ENCODE measurements around the gene TCF7L2.

The TCF7L2 gene

DNA sequence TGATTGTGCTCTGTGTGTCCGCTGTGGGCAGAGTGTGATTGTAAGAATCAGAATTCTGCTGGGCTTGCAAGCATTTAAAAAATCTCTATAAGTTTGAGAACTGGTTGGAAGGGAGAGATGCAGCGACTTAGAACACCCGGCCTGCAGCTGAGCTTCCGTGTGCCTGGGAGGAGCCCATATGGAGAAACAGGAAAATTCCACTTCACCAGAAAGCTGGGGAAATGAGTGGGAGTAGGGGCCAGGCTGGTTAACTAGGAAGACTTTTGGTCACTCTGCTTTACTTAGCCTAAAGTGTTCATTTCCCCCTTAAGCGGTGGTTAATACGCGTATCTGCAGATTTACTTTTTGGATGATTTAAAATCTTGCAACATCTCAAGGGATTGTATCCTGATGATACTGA, 72.2 kb downstream of the TCF7L2 start:
- DNase-seq (ENCODE audit: low read depth in 2 of 2) = no peak

GRCh38 chr10:113023017-113023416, 73.0 kb downstream of the TCF7L2 start:
- no peak for DNase-seq (ENCODE audit: low read depth in 2 of 2)

GRCh38 chr10:113024930-113025329, 74.9 kb downstream of the TCF7L2 start:
- no peak for DNase-seq (ENCODE audit: low read depth in 2 of 2)

GRCh38 chr10:113025487-113025886, 75.4 kb downstream of the TCF7L2 start:
- DNase-seq (ENCODE audit: low read depth in 2 of 2) = no peak

GRCh38 chr10:113026679-113027078, 76.6 kb downstream of the TCF7L2 start:
- DNase-seq (ENCODE audit: low read depth in 2 of 2) = no peak

DNA sequence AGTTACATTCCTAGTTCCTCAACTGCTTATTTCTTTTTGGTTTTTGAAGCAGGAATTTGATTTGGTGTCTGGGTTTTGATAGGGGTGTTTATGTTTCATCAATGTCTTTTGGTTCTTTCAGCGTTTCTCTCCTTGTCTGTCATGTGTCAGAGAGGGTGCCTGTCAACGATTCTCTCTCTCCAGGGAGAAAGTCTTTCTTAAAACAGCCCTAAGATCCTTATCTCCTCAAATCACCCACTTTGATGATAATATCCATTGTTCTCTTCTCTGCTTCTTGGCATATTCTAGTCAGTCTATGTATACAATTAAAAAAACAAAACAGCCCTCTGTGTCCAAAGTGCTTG, 77.2 kb downstream of the TCF7L2 start:
- DNase-seq (ENCODE audit: low read depth in 2 of 2) = no peak

DNA sequence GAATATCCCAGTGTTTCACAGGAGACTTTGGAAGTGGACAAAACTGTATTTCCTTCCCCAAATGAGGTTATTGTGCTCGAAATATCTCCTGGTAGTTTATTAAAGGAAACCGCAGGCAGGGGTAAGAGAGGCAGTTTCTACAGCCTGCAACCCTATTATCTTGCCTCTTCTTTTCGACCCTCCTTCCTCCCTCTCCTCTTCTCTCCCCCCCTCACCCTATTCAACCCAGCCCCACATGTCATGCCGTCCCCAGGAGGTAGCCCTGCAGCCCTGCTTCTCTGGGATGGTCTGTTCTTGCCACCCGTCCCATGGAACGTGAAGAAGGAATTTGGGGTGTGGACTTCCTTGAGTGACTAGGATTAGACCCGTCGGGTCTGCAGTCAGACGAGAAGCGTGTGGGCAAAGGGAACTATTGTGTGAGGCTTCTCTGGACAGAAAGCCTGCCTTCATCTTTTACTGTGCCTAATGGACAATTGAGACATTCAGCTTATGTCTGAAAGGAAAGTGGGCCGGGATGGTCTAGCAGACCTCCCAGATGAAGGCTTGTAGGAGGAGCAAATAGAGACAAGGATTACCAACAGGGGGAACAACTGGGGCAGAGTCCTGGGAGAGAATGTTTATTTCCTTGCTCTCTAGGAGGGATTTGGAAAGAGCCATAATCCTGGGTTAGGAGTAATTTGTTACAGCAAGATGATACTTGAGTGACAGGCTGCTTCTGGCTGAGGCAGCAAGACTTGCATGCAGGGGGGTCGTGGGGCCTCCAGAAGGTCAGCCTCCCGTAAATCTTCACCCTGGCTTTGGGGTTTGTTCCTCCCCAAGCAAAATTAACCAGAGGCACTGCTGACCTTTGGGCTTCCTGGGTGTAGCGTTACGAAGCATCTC, 77.8 kb downstream of the TCF7L2 start:
- no peak for DNase-seq (ENCODE audit: low read depth in 2 of 2)

DNA sequence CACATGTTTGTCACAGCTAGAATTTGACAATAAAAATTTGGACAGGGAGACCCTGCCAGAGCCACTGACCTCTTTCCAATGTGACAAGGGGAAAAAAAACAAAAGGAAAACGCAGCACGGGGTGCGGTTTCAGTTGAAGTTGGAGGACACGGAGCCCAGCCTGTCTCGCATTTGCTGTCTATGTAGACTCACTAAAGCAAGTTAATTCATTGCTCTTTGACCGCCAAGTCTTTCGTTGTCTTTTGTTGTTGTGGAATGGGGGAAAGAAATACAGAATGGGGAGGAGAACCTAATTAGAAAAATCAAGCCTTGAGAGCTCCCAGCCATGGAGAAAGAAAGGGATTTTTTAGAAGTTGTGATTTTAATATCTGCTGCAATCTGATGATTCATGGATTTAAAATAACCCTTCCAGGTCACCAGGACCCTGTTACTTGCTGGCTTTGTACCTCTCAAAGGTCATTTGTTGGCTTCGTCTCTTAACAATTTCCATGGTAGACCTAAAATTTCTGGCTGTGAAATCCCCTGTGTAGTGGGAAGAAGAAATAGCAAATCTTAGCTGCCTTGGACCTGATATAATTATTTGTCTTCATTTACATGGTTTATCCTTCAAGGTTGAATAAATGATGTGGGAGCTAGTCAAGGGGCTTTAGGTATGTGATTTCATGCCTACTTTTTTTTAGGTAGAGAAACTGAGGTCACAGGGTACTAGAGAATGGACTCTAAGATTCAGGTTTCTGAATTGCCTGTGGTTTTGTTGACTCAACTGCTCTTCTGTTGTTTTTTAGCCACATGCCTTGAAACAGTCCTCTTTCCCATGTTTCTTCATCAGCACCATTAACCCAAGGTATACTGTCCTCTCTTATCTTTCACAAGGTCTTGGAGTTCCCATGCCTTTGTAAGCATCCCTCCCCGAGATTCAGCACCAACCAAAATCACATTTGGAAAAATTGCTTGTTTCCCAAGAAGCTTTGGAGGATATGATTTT, 78.7 kb downstream of the TCF7L2 start:
- no peak for DNase-seq (ENCODE audit: low read depth in 2 of 2)

DNA sequence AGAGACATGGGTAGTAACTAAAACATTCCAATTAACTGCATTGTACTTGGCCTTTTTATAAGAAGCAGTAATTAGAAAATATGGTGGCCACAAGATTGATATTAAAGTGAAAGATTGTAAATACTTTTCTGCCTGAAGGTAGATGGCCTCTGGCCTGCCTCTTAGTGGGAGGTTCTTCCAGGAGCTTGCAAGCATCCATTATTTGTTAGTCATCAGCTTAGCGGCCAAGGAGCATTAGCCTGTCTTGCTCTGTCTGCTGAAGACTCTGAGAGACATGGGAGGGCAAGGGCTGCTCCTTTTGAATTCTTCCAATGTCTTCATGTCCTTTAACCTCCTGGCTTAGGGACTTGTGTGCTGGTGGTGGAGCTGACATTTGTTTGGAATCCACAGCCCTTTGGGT, 80.4 kb downstream of the TCF7L2 start:
- DNase-seq (ENCODE audit: low read depth in 2 of 2) = no peak

- DNase-seq (ENCODE audit: low read depth in 2 of 2) = no peak
These were observed 81.1 kb downstream of the TCF7L2 start for GRCh38 chr10:113031147-113031546.

- DNase-seq (ENCODE audit: low read depth in 2 of 2) = no peak
These were observed 83.9 kb downstream of the TCF7L2 start for GRCh38 chr10:113033991-113034390.

- DNase-seq (ENCODE audit: low read depth in 2 of 2) = no peak
These were observed 85.8 kb downstream of the TCF7L2 start for GRCh38 chr10:113035732-113036312.

- no peak for DNase-seq (ENCODE audit: low read depth in 2 of 2)
These were observed 86.6 kb downstream of the TCF7L2 start for GRCh38 chr10:113036619-113037018.

GRCh38 chr10:113037218-113037617, 87.2 kb downstream of the TCF7L2 start:
- no peak for DNase-seq (ENCODE audit: low read depth in 2 of 2)

GRCh38 chr10:113038183-113038582, 88.1 kb downstream of the TCF7L2 start:
- DNase-seq (ENCODE audit: low read depth in 2 of 2) = no peak

DNA sequence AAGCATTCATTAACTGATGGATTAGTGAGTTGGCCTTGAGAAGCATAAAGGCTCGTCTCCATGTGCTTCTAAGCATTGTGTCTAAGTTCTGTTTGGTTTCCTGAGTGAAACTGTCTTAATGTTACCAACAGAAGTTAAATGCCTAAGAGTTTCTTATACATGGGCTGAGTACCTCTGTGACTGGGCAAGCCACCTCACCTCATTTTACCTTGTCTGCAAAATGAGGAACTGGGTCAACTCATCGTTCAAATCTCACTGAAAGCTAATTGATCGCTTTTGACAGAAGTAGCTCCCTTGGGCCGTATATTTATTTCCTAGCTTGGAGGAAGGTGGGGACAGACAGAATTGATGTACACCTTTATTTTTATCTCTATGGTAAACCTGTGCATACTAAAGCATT, 88.9 kb downstream of the TCF7L2 start:
- DNase-seq (ENCODE audit: low read depth in 2 of 2) = no peak

- no peak for DNase-seq (ENCODE audit: low read depth in 2 of 2)
These were observed 91.3 kb downstream of the TCF7L2 start for GRCh38 chr10:113041324-113041723.

DNA sequence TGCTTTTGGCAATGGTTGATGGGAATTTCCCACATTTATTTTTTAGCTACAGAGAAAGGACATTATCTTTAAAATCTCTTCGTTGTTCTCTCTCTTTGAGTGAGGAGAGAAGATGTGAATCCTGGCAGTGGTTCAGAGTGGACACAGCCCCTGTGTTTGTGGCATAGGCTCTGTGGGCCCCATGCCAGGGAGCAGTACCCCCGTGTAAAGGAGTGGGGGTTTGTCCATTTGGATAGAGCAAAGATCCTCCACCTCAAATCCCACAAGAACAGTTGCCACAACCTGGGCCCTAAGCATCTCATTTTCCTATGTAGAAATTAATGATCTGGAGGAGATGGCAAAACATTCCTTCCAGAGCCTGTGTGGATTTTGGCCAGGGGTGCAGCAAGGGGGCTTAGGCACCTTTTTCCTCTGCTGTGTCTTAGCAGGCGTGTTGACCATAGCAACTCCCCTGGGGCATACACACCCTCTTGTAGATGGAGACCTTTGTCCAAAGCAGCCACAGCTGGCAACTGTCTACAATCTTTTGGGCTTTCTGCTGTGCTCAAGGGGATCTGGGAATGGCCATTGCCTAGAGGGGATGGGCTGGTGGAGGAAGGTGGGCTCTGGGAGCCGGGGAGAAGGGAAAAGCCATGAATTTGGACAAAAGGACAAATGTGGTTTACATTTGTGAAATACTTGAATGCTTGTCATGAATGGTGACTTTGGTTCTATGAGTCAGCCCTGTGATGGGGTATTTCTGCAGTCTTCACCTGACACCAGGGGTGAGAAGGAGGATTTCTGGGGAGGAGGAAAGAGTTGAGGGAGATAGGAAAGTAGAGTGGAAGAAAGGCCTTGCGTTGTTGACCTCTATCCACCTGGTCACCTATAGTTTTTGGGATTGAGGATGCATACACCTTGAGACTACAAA, 92.0 kb downstream of the TCF7L2 start:
- no peak for DNase-seq (ENCODE audit: low read depth in 2 of 2)

DNA sequence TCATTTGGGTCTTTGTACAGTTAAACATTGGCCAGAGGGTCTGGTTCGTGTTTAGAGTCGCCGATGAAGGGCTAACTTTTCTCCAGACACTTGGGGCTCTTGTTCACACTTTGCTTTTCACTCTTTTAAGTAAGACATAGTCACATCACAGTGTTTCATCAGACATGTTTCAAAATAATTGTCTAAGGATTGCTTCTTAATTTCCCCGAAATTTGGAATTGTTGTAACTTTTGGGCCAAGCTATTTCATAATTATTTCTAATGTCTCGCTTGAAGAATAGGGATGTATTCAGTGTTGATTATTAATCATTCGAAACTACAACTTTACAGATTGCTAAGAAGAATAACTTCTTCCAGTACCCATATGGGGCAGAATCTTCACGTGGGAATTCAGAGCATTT, 92.8 kb downstream of the TCF7L2 start:
- DNase-seq (ENCODE audit: low read depth in 2 of 2) = no peak

DNA sequence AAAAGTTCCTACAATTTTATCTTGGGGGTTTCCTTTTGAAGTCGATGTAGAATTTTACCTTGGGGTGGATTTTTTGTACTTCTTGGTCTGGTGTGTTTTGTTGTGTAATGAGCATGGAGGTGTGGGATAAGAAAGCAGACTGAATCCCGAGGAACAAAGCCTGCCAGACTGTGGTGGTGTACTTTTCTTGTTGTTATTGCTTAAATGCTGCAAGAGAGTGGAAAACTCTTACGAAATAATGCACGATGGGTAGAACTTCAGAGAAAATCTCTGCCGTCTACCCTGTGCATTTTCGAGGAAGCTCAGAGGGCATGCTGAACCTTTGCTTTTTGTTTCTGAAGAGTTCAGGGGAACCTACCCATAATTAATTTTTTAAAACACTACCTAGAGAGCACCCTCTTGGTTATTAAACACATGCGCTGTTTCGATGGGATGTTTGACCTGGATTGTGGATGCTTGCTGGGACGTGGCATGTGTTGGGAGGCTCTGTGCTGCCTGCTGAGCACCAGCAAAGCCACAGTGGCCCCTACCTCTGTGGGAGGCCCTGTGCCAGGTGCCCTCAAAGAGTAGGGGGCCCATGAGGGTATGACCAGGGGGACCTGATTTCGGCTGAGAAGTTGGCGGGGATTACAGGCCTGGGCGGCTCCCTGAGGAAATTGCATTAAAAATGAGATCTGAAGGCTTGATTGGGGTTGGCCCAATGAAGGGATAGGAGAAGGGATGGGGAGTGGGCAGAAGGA, 94.1 kb downstream of the TCF7L2 start:
- no peak for DNase-seq (ENCODE audit: low read depth in 2 of 2)

All from activated CD4-positive, alpha-beta T cell treated with anti-CD3 and anti-CD28 coated beads for 24 hours (primary cell).